ENCODE measurements around the gene CHD6.

Gene CHD6

DNA sequence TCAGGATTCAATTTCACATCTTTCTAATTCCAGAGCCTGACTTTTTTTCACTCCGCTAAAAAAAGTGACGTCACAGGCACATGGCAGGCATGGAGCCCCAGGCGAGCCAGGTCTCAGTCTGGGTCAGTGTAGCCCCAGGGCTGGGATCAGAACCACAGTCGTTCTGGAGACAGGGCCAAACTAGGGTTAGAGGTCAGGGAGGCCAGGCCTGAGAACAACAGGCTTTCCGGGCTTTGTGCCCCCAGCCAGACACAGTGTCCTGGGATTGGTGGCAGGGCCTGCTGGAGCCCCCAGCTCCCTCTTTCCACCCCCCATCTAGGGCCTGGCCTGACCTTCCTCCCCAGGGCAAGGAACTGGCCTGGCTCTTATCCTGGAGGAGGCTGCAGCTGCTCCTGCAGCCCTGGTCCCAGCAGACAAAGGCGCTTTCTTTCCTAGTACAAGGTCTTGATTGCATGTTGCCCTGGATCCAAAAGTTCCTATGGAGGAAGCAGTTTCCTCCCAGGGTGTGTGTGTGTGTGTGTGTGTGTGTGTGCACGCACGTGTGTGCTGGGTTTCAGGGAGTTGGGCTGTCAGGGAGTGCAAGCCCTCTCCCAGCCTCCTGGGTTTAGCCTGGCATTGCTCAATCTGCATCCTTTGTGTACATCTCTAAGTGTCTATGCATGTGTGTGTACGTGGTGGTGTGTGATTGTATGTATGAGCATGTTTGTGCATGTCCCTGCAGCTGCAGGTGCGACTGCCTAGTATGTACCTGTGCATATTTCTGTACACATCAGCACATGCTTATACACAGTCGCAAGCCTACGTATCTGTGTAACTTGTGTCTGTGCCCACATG, 225.1 kb downstream of the CHD6 start:
- no peak for DNase-seq (ENCODE audit: low read depth)

- no peak for DNase-seq (ENCODE audit: low read depth)
Measured at GRCh38 chr20:41392295-41392694, 225.9 kb downstream of the CHD6 start.

GRCh38 chr20:41391587-41392001, 226.6 kb downstream of the CHD6 start:
- DNase-seq (ENCODE audit: low read depth), result no peak

DNA sequence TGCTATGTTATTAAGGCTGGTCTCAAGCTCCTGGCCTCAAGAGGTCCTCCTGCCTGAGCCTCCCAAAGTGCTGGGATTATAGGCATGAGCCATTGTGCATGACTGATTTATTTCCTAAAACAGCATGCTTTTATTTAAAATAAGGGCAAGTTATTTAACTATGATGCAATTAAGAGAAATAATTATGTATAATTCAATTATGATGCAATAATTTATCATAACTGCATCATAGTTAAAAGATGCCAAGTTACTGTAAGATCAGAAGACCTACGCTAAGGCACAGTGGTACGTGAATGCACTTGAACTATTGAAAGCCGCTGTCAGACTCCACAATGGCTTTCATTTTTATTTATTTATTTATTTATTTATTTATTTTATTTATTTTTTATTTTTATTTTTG, 227.3 kb downstream of the CHD6 start:
- DNase-seq (ENCODE audit: low read depth), result no peak

- no peak for DNase-seq (ENCODE audit: low read depth)
Measured at GRCh38 chr20:41387444-41387851, 230.7 kb downstream of the CHD6 start.

- no peak for DNase-seq (ENCODE audit: low read depth)
Measured at GRCh38 chr20:41386502-41387427, 231.4 kb downstream of the CHD6 start.

- no peak for DNase-seq (ENCODE audit: low read depth)
Measured at GRCh38 chr20:41382791-41383305, 235.3 kb downstream of the CHD6 start.

DNA sequence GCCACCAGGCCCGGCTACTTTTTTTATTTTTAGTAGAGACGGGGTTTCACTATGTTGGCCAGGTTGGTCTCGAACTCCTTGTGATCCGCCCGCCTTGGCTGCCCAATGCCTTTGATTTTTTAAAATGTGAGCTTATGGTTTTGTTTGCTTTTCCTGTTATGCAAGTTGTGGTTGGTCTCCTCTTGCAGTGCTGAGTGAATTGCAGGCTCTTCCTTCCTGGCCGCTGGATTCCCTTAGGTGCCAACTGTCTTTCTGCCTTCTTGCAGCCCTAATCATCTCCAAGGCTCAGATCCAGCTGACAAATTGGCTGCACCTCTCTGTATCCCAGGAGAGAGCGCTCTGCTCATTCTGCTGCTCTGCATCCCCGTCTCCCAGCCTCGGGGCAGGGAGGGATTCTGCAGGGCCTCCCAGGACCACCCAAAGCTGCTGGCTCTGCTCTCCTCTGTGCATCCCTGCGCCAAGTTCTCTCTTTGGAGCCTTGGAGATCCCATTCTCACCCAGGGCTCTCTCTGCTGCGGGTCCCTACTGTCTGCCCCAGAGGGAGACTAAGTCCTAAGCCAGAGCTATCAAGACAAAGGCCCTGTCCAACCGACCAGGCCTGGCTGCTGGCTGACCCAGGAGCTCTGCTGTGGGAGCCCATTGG, 237.5 kb downstream of the CHD6 start:
- no peak for DNase-seq (ENCODE audit: low read depth)

GRCh38 chr20:41379551-41379950, 238.6 kb downstream of the CHD6 start:
- no peak for DNase-seq (ENCODE audit: low read depth)

GRCh38 chr20:41377275-41377674, 240.9 kb downstream of the CHD6 start:
- no peak for DNase-seq (ENCODE audit: low read depth)

DNA sequence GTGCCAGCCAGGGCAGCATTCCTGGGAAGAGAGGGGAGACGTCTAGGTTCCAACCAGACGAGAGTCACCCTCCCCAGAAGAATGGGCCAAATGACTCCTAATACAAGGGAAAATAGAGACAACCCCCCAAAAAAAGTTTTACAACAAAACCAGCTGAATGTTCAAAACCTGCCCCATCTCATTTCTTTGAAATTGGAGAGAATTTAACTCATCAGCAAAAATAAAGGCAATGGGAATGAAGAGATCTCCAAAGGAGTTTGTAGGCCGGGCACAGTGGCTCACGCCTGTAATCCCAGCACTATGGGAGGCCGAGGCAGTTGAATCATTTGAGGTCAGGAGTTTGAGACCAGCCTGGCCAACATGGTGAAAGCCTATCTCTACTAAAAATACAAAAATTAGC, 241.8 kb downstream of the CHD6 start:
- DNase-seq (ENCODE audit: low read depth), result no peak

- no peak for DNase-seq (ENCODE audit: low read depth)
Measured at GRCh38 chr20:41375846-41376245, 242.3 kb downstream of the CHD6 start.

DNA sequence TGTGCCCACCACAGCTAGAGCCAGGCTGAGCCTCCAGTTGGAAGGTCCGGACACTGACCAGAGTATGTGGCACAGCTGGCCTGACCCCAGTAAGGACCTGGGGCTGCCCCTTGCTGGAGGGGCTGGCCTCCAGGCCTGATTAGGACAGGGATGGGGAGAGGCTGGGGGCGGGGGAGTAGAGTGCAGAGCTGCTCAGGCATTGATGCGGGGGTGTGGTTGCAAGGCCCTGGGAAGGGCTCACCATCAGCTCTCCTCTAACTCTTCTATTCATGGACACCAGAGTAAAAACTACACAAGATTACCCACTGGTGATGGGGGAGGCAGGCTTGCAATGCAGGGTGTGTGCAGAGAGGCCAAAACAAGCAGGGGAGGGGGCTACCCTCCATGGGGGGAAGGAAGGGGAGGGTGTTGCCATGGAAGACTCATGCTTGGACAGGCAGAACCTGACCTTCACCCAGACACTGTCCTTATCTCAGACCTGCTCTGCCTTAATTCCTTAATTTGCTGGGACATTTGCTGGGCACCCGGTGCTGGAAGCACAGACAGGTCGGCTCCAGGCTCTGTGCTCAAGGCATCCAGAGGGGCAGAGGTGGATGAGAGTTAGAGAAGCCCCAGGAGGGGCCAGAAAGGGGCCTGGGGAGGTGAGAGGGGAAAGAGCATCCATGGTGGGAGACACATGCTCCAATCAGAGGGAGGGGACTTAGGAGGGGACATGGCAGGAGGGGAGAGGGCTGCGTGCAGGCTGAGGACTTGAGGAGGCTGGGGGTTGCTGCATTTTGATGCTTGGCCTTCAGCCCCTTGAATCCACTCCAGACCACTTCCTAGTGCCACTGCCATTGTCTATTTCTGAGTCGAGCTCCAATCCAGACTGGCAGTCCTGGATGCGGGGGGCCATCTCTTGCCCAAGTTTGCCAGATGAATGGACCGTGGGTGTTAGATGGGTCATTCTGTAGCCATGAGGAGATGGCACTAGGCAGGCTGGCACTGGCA, 244.0 kb downstream of the CHD6 start:
- DNase-seq (ENCODE audit: low read depth), result no peak

DNA sequence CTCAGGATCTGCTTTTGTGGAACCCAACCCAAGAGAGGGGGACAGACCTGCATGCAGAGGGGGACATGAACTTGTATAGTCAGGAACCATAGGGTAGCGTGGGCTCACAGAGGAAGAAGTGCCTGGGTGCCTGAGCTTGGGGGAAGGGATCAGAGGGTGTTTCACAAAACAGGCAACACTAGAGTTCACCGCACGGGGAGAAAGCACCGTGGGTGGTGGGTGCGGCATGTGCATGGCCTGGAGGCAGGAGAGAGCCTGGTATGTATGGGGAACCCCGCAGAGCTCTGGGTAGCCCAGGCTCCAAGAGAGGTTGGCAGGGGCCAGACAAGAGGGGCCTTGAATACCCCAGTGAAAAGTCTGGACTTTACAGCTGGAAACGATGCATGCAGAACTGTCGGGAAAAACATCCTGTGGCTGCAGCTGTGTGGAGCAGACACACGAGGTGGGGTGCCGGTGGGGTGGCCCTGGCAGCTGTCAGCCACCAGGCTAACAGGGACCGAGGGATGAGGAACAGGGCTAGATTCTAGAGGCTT, 244.9 kb downstream of the CHD6 start:
- DNase-seq (ENCODE audit: low read depth), result no peak

GRCh38 chr20:41371371-41371770, 246.8 kb downstream of the CHD6 start:
- no peak for DNase-seq (ENCODE audit: low read depth)

DNA sequence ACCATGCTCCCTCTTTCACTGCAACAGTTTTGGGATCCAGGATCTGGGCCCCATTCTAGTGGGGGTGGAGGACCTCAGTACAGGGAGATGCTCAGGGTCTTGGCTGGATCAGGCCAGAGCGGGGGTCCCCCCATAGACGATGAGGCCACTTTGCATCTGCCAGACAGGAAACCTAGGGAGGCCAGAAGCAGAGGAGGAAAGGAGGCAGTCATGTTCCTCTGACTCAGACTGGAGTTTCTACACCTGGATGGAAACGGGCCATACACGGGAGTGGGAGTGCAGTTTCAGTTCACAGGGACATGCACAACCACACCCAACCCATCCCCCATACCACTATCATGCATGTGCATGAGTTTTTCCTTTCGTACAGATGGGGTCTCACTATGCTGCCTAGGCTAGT, 248.0 kb downstream of the CHD6 start:
- DNase-seq (ENCODE audit: low read depth), result no peak

GRCh38 chr20:41369673-41370072, 248.5 kb downstream of the CHD6 start:
- DNase-seq (ENCODE audit: low read depth), result no peak

GRCh38 chr20:41367956-41368355, 250.2 kb downstream of the CHD6 start:
- no peak for DNase-seq (ENCODE audit: low read depth)

DNA sequence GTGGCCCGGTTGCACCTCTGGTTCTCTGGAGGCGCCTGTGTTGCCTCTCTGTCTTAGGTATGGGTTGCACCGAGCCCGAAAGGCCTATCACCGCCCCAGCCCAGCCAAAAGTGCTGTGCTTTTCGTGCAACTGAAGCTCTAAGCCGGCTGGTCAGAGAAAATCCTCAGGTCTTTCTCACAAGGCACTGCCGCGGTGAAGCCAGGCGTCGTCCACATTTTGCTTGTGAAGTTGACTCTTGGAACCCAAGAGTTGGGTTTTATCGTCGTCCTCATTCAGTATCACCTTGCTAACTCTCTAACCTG, 250.8 kb downstream of the CHD6 start:
- DNase-seq (ENCODE audit: low read depth), result no peak

DNA sequence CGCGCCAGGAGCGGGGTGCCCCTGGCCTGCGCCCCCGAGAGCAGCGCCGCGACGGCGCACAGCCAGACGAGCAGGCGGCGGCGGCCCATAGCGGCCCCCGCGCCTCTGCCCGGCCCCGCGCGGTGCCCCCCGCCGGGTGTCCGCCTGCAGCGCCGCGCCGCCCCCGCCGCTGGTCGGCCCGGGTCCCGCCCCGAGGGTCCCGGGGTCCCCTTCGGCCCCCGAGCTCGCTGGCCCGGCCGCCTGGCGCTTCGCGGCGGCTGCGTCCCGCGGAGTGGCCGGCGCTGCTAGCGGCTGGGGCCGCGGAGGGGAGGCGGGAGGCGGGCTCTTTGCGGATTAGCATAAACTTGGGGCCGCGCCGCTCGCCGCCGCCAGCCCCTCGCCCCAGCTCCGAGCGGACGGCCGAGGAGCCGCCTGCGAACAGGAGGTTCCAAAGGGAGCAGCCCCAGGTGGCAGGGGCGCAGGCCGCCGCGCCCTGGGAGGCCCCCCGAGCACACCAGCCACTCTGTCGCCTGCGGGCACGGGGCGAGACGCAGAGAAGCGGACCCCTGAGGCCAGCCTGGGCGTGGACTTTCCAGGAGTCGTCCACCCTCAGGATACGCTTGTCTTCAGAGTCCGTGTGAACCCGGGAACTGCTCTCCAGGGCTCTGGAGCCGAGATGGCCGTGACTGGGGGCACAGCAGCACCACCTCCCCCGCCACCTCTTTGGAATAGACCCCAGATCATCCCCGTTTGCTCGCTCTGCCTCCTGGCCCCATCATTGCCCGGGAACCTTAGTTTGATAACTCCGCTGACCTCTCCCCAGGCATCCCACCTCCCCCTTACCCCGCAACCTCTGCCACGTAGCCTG, 251.4 kb downstream of the CHD6 start, which contains the start of gene EMILIN3:
Gene EMILIN3 (minus strand): TSS at position 273 of the 847 bp plus-strand sequence. CDS start 184 bp downstream, at position 89.
- no peak for DNase-seq (ENCODE audit: low read depth)

Data from HS-27A (cell line).